ENCODE measurements around the gene GPRC5B.

Gene GPRC5B

DNA sequence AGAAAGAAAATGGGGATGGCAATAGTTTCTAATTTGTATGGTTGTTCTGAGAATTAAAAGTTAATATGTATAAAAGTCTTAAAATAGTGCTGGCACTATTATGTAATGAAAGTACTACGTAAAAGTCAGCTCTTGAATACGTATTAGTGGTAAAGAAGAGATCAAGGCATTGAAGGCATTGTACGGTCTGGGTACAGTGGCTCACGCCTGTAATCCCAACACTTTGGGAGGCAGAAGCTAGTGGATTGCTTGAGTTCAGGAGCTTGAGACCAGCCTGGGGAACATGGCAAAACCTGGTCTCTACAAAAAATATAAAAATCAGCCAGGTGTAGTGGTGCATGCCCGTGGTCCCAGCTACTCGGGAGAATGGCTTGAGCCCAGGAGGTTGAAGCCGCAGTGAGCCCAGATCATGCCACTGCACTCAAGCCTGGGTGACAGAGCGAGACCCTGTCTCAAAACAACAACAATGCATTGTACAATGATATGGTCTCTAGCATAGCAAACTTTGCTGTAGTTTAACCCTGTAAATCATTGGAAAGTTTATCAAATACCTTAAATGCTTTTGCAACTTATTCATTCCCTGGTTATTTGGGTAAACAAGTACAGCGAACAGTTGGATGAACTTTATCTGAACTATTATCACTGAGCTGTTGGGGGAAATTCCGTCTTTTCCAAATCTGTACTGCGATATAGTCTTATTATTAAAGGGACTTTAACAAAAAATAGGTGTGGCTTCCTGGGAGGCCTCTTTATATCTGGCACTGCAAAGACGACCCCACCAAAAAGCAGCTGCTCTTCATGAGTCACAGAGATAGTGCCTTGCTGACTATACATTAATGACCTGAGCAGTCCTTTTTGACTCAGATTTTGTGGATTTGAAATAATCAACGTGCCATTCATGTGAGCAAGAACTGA is 73.6 kb downstream of the GPRC5B start:
- DNase-seq (ENCODE audit: low read depth) = no peak

DNA sequence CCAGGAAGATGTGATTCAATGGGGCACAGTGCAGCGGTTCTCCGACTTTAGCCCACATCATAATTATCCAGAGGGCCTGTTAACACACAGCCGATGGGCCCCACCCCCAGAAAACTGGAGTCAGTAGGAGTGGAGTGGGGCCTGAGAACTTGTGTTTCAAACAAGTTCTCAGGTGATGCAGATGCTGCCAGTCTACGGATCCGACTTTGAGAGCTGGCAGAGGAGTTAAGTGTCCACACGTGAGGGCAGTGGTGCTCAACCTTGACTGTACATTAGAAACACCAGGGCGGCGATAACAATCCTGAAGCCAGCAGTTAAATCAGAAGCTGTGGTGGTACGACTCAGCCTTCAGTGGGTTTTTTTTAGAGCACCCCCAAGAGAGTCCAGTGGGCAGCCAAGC is 75.0 kb downstream of the GPRC5B start:
- DNase-seq (ENCODE audit: low read depth) = no peak

DNA sequence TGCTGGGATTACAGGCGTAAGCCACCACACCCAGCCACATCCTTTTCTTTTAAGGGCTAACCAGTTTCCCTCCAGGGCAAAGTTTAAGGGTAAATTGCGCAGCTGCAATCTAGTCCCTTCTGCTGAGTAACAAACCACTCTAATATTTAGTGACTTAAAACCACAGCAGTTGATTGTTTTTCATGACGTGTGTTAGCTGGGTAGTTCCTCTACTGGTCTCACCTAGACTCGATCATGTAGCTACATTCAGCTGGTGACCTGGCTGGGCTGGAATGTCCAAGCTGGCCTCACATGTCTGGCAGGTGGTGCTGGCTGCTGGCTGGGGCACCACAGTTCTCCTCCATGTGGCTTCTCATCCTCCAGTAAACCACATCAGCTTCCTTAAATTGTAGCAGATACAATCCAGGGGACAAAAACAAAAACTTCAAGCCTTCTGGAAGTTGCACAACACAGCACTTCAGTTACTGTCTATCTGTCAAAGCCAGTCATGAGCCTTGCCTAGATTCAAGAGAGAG is 75.5 kb downstream of the GPRC5B start:
- no peak for DNase-seq (ENCODE audit: low read depth)

DNA sequence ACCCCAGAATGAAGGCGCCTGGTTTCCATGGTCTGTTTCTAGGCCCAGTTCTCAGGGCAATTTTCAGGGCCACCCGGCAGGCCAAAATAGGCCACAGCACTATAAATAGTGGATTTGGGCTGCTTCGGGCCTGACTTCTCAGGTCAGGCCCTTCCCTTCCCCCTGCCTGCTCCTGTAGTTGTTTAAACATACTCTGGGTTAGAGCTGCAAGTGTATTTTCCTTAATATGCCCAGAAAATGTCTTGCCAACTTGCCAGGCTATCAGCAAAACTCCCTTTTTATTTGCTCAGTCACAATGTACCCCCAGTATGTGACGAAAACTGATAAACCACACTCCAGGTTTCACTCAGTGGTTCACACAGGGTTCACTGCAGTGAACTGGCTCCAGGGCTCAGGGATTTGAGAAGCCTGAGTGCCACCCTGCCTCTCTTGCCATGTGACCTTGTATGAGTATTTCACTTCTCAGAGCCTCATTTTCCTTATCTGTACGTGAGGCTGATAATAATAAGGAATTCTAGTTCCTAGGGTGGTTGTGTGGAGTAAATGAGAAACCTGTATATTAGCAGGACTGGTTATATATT is 76.5 kb downstream of the GPRC5B start:
- DNase-seq (ENCODE audit: low read depth) = no peak
